Neural progenitor cell (in vitro differentiated cells): Measurements from ENCODE around the gene WDR33.

Experiments used
- EZH2phosphoT487 ChIP-seq: fragments of 200-600 bp; sonication (generic); IDR thresholded peaks from 2 replicates; pipeline ENCODE4 v1.6.1; 2017; ENCODE audit warnings: antibody characterized with exemption
- TF ChIP-seq, protein P1 (sequence below): fragments of 200-600 bp; sonication (generic); IDR thresholded peaks from 2 replicates; pipeline ENCODE4 v1.5.1; 2017; ENCODE audit warnings: antibody characterized with exemption, mild to moderate bottlenecking

DNA sequence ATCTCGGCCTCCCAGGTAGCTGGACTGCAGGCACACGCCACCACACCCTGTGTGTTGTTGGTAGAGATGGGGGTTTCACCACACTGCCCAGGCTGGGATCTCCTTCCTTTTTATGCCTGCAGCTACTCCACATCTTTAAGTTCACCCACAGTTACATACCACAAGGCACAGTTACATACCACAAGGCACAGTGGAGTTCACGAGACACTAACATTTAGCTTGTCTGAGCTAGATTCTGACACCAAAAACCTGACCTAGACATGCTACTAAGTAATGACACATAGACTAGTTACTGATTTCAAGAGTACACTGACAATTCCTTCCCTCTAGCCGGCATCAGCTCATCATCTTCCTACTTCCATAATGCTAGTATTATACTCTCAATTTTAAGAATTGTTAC, 42.7 kb upstream of the WDR33 start:
- TF ChIP-seq EZH2phosphoT487: no peak
- TF ChIP-seq, protein P1, sequence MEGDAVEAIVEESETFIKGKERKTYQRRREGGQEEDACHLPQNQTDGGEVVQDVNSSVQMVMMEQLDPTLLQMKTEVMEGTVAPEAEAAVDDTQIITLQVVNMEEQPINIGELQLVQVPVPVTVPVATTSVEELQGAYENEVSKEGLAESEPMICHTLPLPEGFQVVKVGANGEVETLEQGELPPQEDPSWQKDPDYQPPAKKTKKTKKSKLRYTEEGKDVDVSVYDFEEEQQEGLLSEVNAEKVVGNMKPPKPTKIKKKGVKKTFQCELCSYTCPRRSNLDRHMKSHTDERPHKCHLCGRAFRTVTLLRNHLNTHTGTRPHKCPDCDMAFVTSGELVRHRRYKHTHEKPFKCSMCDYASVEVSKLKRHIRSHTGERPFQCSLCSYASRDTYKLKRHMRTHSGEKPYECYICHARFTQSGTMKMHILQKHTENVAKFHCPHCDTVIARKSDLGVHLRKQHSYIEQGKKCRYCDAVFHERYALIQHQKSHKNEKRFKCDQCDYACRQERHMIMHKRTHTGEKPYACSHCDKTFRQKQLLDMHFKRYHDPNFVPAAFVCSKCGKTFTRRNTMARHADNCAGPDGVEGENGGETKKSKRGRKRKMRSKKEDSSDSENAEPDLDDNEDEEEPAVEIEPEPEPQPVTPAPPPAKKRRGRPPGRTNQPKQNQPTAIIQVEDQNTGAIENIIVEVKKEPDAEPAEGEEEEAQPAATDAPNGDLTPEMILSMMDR: no peak
